RWPE2 (cell line): ENCODE results near the gene CCDC70.

Experiments
- ATAC-seq: fragments of 200-7000 bp; cut with Tn5 transposase; 3 replicates; pipeline ENCODE4 v1.9.1; 2021; ENCODE audit warnings: low read depth
- DNase-seq: peaks from one replicate; pipeline ENCODE4 v3.0.0-alpha.2; 2020; ENCODE audit warnings: low spot score
- H3K27ac ChIP-seq: fragments of 450-650 bp; 2 replicates; pipeline ENCODE4 v1.5.1; 2017; ENCODE audit warnings: mild to moderate bottlenecking; ENCODE audit not compliant: poor library complexity, severe bottlenecking
- H3K27me3 ChIP-seq: fragments of 250-450 bp; sonication (Bioruptor Pico); 2 replicates; pipeline ENCODE4 v1.5.1; 2021; ENCODE audit warnings: mild to moderate bottlenecking, moderate library complexity; ENCODE audit not compliant: insufficient read depth, poor library complexity, severe bottlenecking
- H3K36me3 ChIP-seq: fragments of 250-450 bp; sonication (Bioruptor Pico); 2 replicates; pipeline ENCODE4 v1.5.1; 2020; ENCODE audit warnings: low read depth, mild to moderate bottlenecking, moderate library complexity
- H3K4me1 ChIP-seq: fragments of 250-450 bp; sonication (Bioruptor Pico); 2 replicates; pipeline ENCODE4 v1.5.1; 2021; ENCODE audit warnings: mild to moderate bottlenecking, moderate library complexity; ENCODE audit not compliant: insufficient read depth, poor library complexity, severe bottlenecking
- H3K4me3 ChIP-seq: fragments of 250-450 bp; sonication (Bioruptor Pico); 2 replicates; pipeline ENCODE4 v1.5.1; 2021; ENCODE audit warnings: mild to moderate bottlenecking, moderate library complexity; ENCODE audit not compliant: severe bottlenecking
- H3K9me3 ChIP-seq: fragments of 250-450 bp; sonication (Bioruptor Pico); 2 replicates; pipeline ENCODE4 v1.5.1; 2021; ENCODE audit warnings: mild to moderate bottlenecking, moderate library complexity; ENCODE audit not compliant: severe bottlenecking
- CTCF ChIP-seq: fragments of 450-650 bp; IDR thresholded peaks from one replicate; pipeline ENCODE4 v1.5.1; 2017; ENCODE audit warnings: mild to moderate bottlenecking, moderate library complexity; ENCODE audit not compliant: poor library complexity, severe bottlenecking

Gene CCDC70

DNA sequence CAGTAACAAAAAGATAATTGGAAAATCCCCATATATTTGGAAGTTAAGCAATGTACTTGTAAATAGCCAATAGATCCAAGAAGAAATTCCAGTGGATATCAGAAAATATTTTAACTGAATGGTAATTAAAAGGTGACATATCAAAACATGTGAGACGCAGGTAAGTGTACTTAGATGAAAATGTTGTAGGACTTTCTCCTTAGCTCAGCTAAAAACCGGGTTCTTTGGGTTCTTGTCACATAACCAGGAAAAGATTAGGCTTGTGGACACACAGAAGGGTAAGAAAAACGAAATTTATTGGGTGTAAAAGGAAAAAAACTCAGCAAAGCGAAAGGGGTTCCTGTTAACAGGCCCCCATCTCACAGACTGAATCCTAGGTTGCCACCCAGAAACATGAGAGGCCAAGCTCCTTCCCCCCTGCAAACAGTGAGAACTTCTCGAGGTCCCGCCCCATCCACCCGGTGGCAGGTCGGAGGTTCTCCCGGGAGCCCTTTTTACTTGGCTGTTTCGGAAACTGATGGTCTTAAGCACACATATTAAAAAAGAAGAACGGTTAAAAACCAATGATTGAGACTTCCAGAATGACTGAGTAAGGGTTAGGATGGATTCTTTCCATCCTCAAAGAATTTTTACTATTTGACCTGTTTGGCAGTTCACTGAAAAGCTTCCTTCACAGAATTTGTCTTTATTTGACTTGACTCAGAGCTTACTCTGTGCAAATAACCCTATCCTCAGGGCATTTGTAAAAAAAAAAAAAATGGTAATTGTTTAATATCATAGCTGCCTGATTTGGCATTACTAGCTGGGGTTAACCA lies 3.1 kb upstream of the CCDC70 start:
- no peak for TF ChIP-seq CTCF
- ATAC-seq (peak; percentile 83), DNase-seq (no peak)
- Histone ChIP-seq H3K9me3 (no peaks in the 10 kb centered on the region), H3K36me3 (no peaks in the 10 kb centered on the region), H3K4me1 (peaks cover 33% of the 10 kb centered on the region), H3K4me3 (no peak overlapping the region), H3K27ac (peak overlapping the region; percentile 43), H3K27me3 (no peaks in the 10 kb centered on the region)

- H3K36me3 ChIP-seq: no peaks in the 10 kb centered on the region
- no peak for ATAC-seq
- no peak for DNase-seq
- no peaks in the 10 kb centered on the region for H3K27me3 ChIP-seq
- TF ChIP-seq CTCF: no peak
- no peak overlapping the region for H3K27ac ChIP-seq
- H3K4me1 ChIP-seq: peaks cover 19% of the 10 kb centered on the region
- H3K4me3 ChIP-seq: no peak overlapping the region
- H3K9me3 ChIP-seq: no peaks in the 10 kb centered on the region
These were observed 1.2 kb downstream of the CCDC70 start for GRCh38 chr13:51862957-51863356.

DNA sequence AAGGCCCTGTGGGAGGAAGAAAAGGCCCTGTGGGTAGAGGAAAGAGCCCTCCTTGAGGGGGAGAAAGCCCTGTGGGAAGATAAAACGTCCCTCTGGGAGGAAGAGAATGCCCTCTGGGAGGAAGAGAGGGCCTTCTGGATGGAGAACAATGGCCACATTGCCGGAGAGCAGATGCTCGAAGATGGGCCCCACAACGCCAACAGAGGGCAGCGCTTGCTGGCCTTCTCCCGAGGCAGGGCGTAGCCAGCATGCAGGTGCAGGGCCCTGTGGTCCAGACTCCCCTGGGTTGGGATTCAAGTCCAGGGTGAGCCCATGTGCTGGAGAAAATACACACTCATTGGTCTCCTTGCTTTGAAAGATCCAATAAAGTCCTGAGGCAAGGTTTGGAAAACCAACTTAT lies 4.1 kb downstream of the CCDC70 start:
- no peaks in the 10 kb centered on the region for H3K9me3 ChIP-seq
- no peak for ATAC-seq
- no peak overlapping the region for H3K27ac ChIP-seq
- no peak for TF ChIP-seq CTCF
- no peak for DNase-seq
- no peaks in the 10 kb centered on the region for H3K27me3 ChIP-seq
- peaks cover 10% of the 10 kb centered on the region for H3K4me1 ChIP-seq
- no peaks in the 10 kb centered on the region for H3K36me3 ChIP-seq
- no peak overlapping the region for H3K4me3 ChIP-seq

DNA sequence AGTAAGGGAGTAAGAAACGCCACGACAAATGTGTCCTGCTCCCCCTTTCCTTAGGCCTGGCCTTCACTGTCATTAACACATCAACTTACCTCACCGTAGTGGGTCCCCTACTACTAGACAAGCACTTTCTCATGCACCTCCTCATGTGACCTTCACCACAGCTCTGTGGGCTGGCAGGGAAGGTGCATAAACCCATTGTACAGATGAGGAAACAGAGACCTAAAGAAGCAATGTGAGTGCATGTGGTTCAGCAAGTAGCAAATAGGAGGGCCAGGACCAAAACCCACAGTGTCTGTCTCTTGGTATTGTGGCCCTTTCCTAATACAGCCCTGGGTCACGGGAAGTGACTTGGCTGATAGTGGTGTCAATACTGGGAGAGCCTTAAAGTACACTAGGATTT lies 5.3 kb downstream of the CCDC70 start:
- DNase-seq (no peak), ATAC-seq (no peak)
- no peaks in the 10 kb centered on the region for H3K9me3 ChIP-seq
- H3K27ac ChIP-seq: no peak overlapping the region
- no peak overlapping the region for H3K4me3 ChIP-seq
- H3K36me3 ChIP-seq: no peaks in the 10 kb centered on the region
- TF ChIP-seq CTCF: no peak
- H3K27me3 ChIP-seq: no peaks in the 10 kb centered on the region
- H3K4me1 ChIP-seq: peaks cover under 1% of the 10 kb centered on the region

DNA sequence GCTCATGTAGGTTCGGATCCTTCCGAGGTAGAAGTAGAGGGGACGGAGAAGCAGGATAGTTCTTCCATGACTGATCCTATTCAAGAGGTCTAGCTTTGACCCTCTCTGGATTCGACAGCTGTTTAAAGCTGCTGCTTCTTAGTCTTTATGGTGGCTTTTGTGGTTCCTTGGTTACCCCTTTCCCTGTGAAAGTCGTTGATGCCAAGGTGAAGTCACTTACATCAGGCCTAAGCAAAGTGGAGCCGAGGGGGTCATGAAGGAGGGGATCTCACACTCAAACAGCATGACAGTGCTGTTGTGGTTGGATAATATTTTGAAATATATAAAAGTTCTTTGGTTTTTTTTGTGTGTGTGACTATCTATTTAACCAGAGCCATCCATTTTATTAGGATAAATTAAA lies 8.1 kb downstream of the CCDC70 start:
- Histone ChIP-seq H3K27me3 (no peaks in the 10 kb centered on the region), H3K9me3 (no peaks in the 10 kb centered on the region), H3K36me3 (no peaks in the 10 kb centered on the region), H3K4me1 (no peaks in the 10 kb centered on the region), H3K4me3 (no peak overlapping the region), H3K27ac (no peak overlapping the region)
- DNase-seq: no peak
- ATAC-seq: no peak
- TF ChIP-seq CTCF: no peak
